Caco-2 (cell line): Measurements from ENCODE around the gene HERC5. TPM values are rescaled to one million over a fixed set of nuclear protein-coding genes. Genes with fewer than 3 reads are reported as not detected.

ENCODE experiments used
- BruUV-seq: library from RNA; stranded (reverse); fragments of 400-500 nt; replicated peaks from 2 replicates; lab custom pipeline; 2021; lab: Mats Ljungman, UMichigan
- CTCF ChIA-PET: fragments of 300-600 bp; sonication (Branson Sonifier 250); formaldehyde crosslinking; loops from one replicate; lab custom pipeline; 2022; ENCODE audit warnings: antibody characterized with exemption; lab: Charles Lee
- POLR2A ChIA-PET: fragments of 300-600 bp; sonication (Branson Sonifier 250); formaldehyde crosslinking; loops from one replicate; lab custom pipeline; 2022; ENCODE audit warnings: antibody characterized with exemption; lab: Charles Lee
- DNase-seq, 2 experiments: peaks; one replicate each; pipeline versions ENCODE4 v3.0.0 to v3.0.0-alpha.2; 2020 to 2022
- H3K27me3 ChIP-seq: replicated peaks from 2 replicates; pipeline ENCODE4 v1.6.0; 2011; ENCODE audit warnings: low read length; ENCODE audit not compliant: control insufficient read depth, insufficient read depth
- H3K36me3 ChIP-seq: 2 replicates; pipeline ENCODE4 v1.5.1; 2011; ENCODE audit warnings: low read length; ENCODE audit not compliant: control insufficient read depth, insufficient read depth
- H3K4me1 ChIP-seq: fragments of 250-450 bp; sonication (Bioruptor Pico); 2 replicates; pipeline ENCODE4 v1.5.1; 2020; ENCODE audit warnings: mild to moderate bottlenecking
- H3K4me3 ChIP-seq: 2 replicates; pipeline ENCODE4 v1.5.1; 2011; ENCODE audit warnings: low read depth, mild to moderate bottlenecking, control low read depth, low read length
- H3K9me3 ChIP-seq: fragments of 250-450 bp; sonication (Bioruptor Pico); 2 replicates; pipeline ENCODE4 v1.5.1; 2020; ENCODE audit warnings: mild to moderate bottlenecking, moderate library complexity
- H3K27ac Mint-ChIP-seq: one replicate; pipeline ENCODE4 v1.8.0; 2022; ENCODE audit warnings: mixed read lengths; ENCODE audit not compliant: unreplicated experiment
- H3K27me3 Mint-ChIP-seq: one replicate; pipeline ENCODE4 v1.8.0; 2022; ENCODE audit warnings: mixed read lengths; ENCODE audit not compliant: insufficient read depth, unreplicated experiment
- H3K36me3 Mint-ChIP-seq: one replicate; pipeline ENCODE4 v1.8.0; 2022; ENCODE audit warnings: mild to moderate bottlenecking, mixed read lengths; ENCODE audit not compliant: insufficient read depth, unreplicated experiment
- H3K4me1 Mint-ChIP-seq: one replicate; pipeline ENCODE4 v1.8.0; 2022; ENCODE audit warnings: low read depth, mixed read lengths; ENCODE audit not compliant: unreplicated experiment
- H3K4me3 Mint-ChIP-seq: one replicate; pipeline ENCODE4 v1.8.0; 2022; ENCODE audit warnings: mild to moderate bottlenecking, moderate library complexity, mixed read lengths; ENCODE audit not compliant: unreplicated experiment
- H3K9me3 Mint-ChIP-seq: one replicate; pipeline ENCODE4 v1.8.0; 2022; ENCODE audit warnings: mixed read lengths; ENCODE audit not compliant: unreplicated experiment
- intact Hi-C: fragments of 100-400 bp; cut with micrococcal nuclease; formaldehyde crosslinking; loops from one replicate; pipeline ENCODE4 v1.10.0; 2022; ENCODE audit not compliant: unreplicated experiment
- total RNA-seq: library from RNA; stranded (reverse); gene quantifications from 2 replicates; pipeline ENCODE4 v1.2.3, GENCODE V29; 2022
- TF ChIP-seq, protein P1 (sequence below), 2 experiments: fragments of 200-600 bp in 1 of 2; IDR thresholded peaks; 1 replicate in 1 of 2; 2 replicates in 1 of 2; pipeline versions ENCODE4 v1.5.1 to v1.8.0; 2011 to 2022; ENCODE audit warnings: antibody characterized with exemption in 1 of 2, control low read depth in 1 of 2, inconsistent platforms in 1 of 2, low read depth in 1 of 2, low read length in 1 of 2, mild to moderate bottlenecking in 1 of 2, moderate library complexity in 1 of 2; ENCODE audit not compliant: insufficient read depth in 1 of 2, severe bottlenecking in 1 of 2, unreplicated experiment in 1 of 2

Gene HERC5
- total RNA-seq, 1 experiment from 2014 or later = 5.6 TPM

DNA sequence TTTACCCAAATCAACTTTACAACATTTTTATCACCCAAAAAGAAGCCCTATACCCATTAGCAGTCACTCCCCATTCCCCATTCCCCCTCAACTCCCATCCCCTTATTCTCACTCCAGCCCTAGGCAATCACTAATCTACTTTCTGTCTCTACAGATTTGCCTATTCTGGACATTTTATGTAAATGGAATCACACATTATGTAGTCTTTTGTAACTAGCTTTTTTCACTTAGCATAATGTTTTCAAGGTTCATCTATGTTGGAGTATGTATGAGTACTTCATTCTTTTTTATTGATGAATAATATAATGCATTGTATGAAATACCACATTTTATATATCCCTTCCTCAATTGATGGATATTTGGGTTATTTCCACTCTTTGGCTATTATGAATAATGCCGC, 36.1 kb upstream of the HERC5 start:
- Histone ChIP-seq H3K36me3 (no peaks in the 10 kb centered on the region), H3K27me3 (no peaks in the 10 kb centered on the region), H3K4me3 (no peak overlapping the region), H3K4me1 (peaks cover 11% of the 10 kb centered on the region; the same call in 1 of the 2 replicates), H3K9me3 (no peaks in the 10 kb centered on the region)
- H3K4me1 Mint-ChIP-seq = peaks cover 13% of the 10 kb centered on the region
- no TSS peak for BruUV-seq
- ChIA-PET POLR2A (no interaction called here), CTCF (no interaction called here)
- no peak overlapping the region for H3K4me3 Mint-ChIP-seq
- H3K27me3 Mint-ChIP-seq = no peaks in the 10 kb centered on the region
- intact Hi-C loops = no loop called here
- no peaks in the 10 kb centered on the region for H3K36me3 Mint-ChIP-seq
- no peak overlapping the region for H3K27ac Mint-ChIP-seq
- TF ChIP-seq, protein P1, sequence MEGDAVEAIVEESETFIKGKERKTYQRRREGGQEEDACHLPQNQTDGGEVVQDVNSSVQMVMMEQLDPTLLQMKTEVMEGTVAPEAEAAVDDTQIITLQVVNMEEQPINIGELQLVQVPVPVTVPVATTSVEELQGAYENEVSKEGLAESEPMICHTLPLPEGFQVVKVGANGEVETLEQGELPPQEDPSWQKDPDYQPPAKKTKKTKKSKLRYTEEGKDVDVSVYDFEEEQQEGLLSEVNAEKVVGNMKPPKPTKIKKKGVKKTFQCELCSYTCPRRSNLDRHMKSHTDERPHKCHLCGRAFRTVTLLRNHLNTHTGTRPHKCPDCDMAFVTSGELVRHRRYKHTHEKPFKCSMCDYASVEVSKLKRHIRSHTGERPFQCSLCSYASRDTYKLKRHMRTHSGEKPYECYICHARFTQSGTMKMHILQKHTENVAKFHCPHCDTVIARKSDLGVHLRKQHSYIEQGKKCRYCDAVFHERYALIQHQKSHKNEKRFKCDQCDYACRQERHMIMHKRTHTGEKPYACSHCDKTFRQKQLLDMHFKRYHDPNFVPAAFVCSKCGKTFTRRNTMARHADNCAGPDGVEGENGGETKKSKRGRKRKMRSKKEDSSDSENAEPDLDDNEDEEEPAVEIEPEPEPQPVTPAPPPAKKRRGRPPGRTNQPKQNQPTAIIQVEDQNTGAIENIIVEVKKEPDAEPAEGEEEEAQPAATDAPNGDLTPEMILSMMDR (IDR thresholded peaks at IDR 0.05; ENCODE audit: insufficient read depth in 1 of 2, low read depth in 1 of 2, low read length in 1 of 2, severe bottlenecking in 1 of 2, unreplicated experiment in 1 of 2) = no peak
- H3K9me3 Mint-ChIP-seq = no peaks in the 10 kb centered on the region
- DNase-seq = no peak

DNA sequence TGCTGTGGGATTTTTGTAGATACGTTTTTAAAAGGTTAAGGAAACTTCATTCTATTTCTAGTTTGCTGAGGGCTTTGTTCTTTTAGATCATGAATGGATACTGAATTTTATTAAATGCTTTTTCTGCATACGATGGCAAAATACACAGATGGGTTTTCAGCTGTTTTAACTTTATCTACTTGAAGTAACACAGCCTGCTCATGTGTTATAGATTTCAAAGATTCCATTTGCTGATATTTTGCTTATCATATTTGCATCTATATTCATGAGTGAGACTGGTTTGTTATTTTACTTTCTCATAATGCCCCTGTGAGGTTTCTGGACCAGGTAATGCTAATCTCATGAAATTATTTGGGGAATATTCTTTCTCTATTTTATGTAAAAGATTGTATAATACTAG, 34.5 kb upstream of the HERC5 start:
- no peak for DNase-seq
- H3K9me3 ChIP-seq = no peaks in the 10 kb centered on the region
- no peak overlapping the region for H3K4me3 ChIP-seq
- intact Hi-C loops = no loop called here
- TF ChIP-seq, protein P1 (IDR thresholded peaks at IDR 0.05; ENCODE audit: insufficient read depth in 1 of 2, low read depth in 1 of 2, low read length in 1 of 2, severe bottlenecking in 1 of 2, unreplicated experiment in 1 of 2) = no peak
- H3K36me3 ChIP-seq = no peaks in the 10 kb centered on the region
- ChIA-PET CTCF (no interaction called here), POLR2A (no interaction called here)
- H3K36me3 Mint-ChIP-seq = no peaks in the 10 kb centered on the region
- H3K27ac Mint-ChIP-seq = no peak overlapping the region
- H3K4me1 Mint-ChIP-seq = peaks cover 13% of the 10 kb centered on the region
- no peaks in the 10 kb centered on the region for H3K27me3 Mint-ChIP-seq
- peaks cover 11% of the 10 kb centered on the region; the same call in 1 of the 2 replicates for H3K4me1 ChIP-seq
- no peak overlapping the region for H3K4me3 Mint-ChIP-seq
- no peaks in the 10 kb centered on the region for H3K27me3 ChIP-seq
- H3K9me3 Mint-ChIP-seq = no peaks in the 10 kb centered on the region
- no TSS peak for BruUV-seq

DNA sequence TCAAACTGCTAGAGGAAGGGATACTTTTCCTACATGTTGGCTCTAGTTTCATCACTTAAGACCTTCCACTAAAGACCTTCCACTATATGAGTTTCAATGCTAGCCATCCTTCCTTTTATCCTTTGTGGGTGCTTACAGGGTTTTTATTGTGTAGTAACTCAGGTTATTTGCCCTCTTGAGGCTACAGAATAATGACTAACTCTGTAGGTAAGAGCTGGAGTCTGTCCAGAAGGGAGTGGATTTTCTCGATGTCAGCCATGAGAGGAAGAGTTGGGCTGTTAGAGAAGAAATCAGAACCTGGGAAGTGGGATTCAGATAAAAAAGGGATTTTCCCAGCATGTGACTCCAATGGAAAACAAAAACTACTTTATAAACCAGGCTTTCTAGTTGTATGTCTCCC, 27.5 kb upstream of the HERC5 start:
- no peak overlapping the region for H3K4me3 Mint-ChIP-seq
- no peaks in the 10 kb centered on the region for H3K4me1 Mint-ChIP-seq
- ChIA-PET POLR2A (no interaction called here), CTCF (no interaction called here)
- no peaks in the 10 kb centered on the region for H3K4me1 ChIP-seq
- H3K27me3 ChIP-seq = no peaks in the 10 kb centered on the region
- no peaks in the 10 kb centered on the region for H3K9me3 ChIP-seq
- no peaks in the 10 kb centered on the region for H3K36me3 Mint-ChIP-seq
- TF ChIP-seq, protein P1 (IDR thresholded peaks at IDR 0.05; ENCODE audit: insufficient read depth in 1 of 2, low read depth in 1 of 2, low read length in 1 of 2, severe bottlenecking in 1 of 2, unreplicated experiment in 1 of 2) = no peak
- intact Hi-C loops = no loop called here
- H3K9me3 Mint-ChIP-seq = no peaks in the 10 kb centered on the region
- no peak overlapping the region for H3K4me3 ChIP-seq
- no TSS peak for BruUV-seq
- no peak overlapping the region for H3K27ac Mint-ChIP-seq
- no peak for DNase-seq
- no peaks in the 10 kb centered on the region for H3K36me3 ChIP-seq
- H3K27me3 Mint-ChIP-seq = no peaks in the 10 kb centered on the region
